CD4-positive, alpha-beta T cell (primary cell): ENCODE results near the gene PRDM16. TPM values are rescaled to one million over a fixed set of nuclear protein-coding genes. Genes with fewer than 3 reads are reported as not detected.

ENCODE experiments used
- ATAC-seq: fragments of 200-7000 bp; cut with Tn5 transposase; one replicate; pipeline ENCODE4 v1.10.0; 2022; ENCODE audit warnings: mild to moderate bottlenecking; ENCODE audit not compliant: poor library complexity
- CTCF ChIA-PET: fragments of 350-600 bp; sonication (Branson Sonifier 250); formaldehyde crosslinking; loops from one replicate; lab custom pipeline; 2021; ENCODE audit warnings: antibody characterized with exemption, inconsistent platforms; lab: Charles Lee
- POLR2A ChIA-PET: fragments of 350-600 bp; sonication (Branson Sonifier 250); formaldehyde crosslinking; loops from one replicate; lab custom pipeline; 2021; ENCODE audit warnings: antibody characterized with exemption, inconsistent platforms; lab: Charles Lee
- DNase-seq, 14 experiments: peaks; one replicate each; pipeline ENCODE4 v3.0.0-alpha.2; 2013 to 2020; ENCODE audit warnings: mixed read lengths in 2 of 14
- H3K27ac ChIP-seq, 2 donors: one replicate each; pipeline versions ENCODE4 v1.5.1 to v1.7.0; 2013; ENCODE audit warnings: low read length in 2 of 2, low read depth in 1 of 2, mild to moderate bottlenecking in 1 of 2
- H3K27me3 ChIP-seq, 2 experiments: 1 replicate in 1 of 2; 2 replicates in 1 of 2; pipeline versions ENCODE4 v1.6.1 to v1.7.0; 2013; ENCODE audit warnings: low read length in 2 of 2, control low read depth in 1 of 2, mild to moderate bottlenecking in 1 of 2, moderate library complexity in 1 of 2; ENCODE audit not compliant: insufficient read depth in 2 of 2, control insufficient read depth in 1 of 2
- H3K36me3 ChIP-seq: one replicate; pipeline ENCODE4 v1.6.1; 2013; ENCODE audit warnings: low read length, control low read depth; ENCODE audit not compliant: insufficient read depth
- H3K4me1 ChIP-seq: one replicate; pipeline ENCODE4 v1.6.1; 2013; ENCODE audit warnings: low read length, control low read depth; ENCODE audit not compliant: insufficient read depth
- H3K4me3 ChIP-seq: one replicate; pipeline ENCODE4 v1.5.1; 2013; ENCODE audit warnings: mild to moderate bottlenecking, low read length, moderate library complexity
- H3K9me3 ChIP-seq, 2 experiments: 1 replicate in 1 of 2; 2 replicates in 1 of 2; pipeline versions ENCODE4 v1.6.1 to v1.7.0; 2013; ENCODE audit warnings: low read length in 2 of 2, mild to moderate bottlenecking in 2 of 2, control low read depth in 1 of 2, moderate library complexity in 1 of 2; ENCODE audit not compliant: control insufficient read depth in 1 of 2, insufficient read depth in 1 of 2
- H3K27ac Mint-ChIP-seq: one replicate; pipeline ENCODE4 v1.8.0; 2020; ENCODE audit warnings: mixed read lengths
- H3K27me3 Mint-ChIP-seq: one replicate; pipeline ENCODE4 v1.8.0; 2021; ENCODE audit warnings: mixed read lengths
- H3K36me3 Mint-ChIP-seq: one replicate; pipeline ENCODE4 v1.8.0; 2021; ENCODE audit warnings: low read depth, mixed read lengths
- H3K4me1 Mint-ChIP-seq: one replicate; pipeline ENCODE4 v1.8.0; 2021; ENCODE audit warnings: low read depth, mixed read lengths
- H3K4me3 Mint-ChIP-seq: one replicate; pipeline ENCODE4 v1.8.0; 2020; ENCODE audit warnings: mild to moderate bottlenecking, mixed read lengths
- H3K9me3 Mint-ChIP-seq: one replicate; pipeline ENCODE4 v1.8.0; 2020; ENCODE audit warnings: mixed read lengths
- CTCF ChIP-seq: fragments of 200-600 bp; IDR thresholded peaks from one replicate; pipeline ENCODE4 v1.8.0; 2022; ENCODE audit warnings: antibody characterized with exemption, mild to moderate bottlenecking
- intact Hi-C, 2 experiments: fragments of 100-400 bp; cut with DNase I in 1 of 2; cut with micrococcal nuclease in 1 of 2; formaldehyde crosslinking; loops; one replicate each; pipeline versions ENCODE4 v1.15.1 to v1.9.0; 2023 to 2025; cut with DNase I, micrococcal nuclease
- total RNA-seq, 174 experiments: library from RNA in 2 of 174; stranded (reverse) in 2 of 174; gene quantifications; one replicate each; pipeline ENCODE4 v1.2.3 and lab custom pipeline; 2021 to 2026

PRDM16 gene
- total RNA-seq, 2 experiments from 2014 or later, result not detected

- Mint-ChIP-seq H3K4me1 (no peaks in the 10 kb centered on the region), H3K9me3 (no peaks in the 10 kb centered on the region), H3K36me3 (no peaks in the 10 kb centered on the region), H3K27me3 (no peaks in the 10 kb centered on the region), H3K4me3 (no peak overlapping the region), H3K27ac (no peak overlapping the region)
- no peaks in the 10 kb centered on the region for H3K36me3 ChIP-seq
- intact Hi-C loops, result no loop called here
- no peak overlapping the region for H3K4me3 ChIP-seq
- ATAC-seq (no peak), DNase-seq (no peak)
- peaks cover 0 to 15% of the 10 kb centered on the region in 2 experiments for H3K9me3 ChIP-seq
- ChIA-PET CTCF (no interaction called here), POLR2A (no interaction called here)
- H3K27ac ChIP-seq, result no peak overlapping the region
- no peaks in the 10 kb centered on the region for H3K27me3 ChIP-seq
- TF ChIP-seq CTCF, result no peak
- no peaks in the 10 kb centered on the region for H3K4me1 ChIP-seq
These were observed 339.8 kb downstream of the PRDM16 start for GRCh38 chr1:3408751-3409266.

- Histone ChIP-seq H3K9me3 (peaks cover 0 to 21% of the 10 kb centered on the region in 2 experiments), H3K4me3 (no peak overlapping the region), H3K27ac (no peak overlapping the region), H3K36me3 (no peaks in the 10 kb centered on the region), H3K4me1 (no peaks in the 10 kb centered on the region), H3K27me3 (no peaks in the 10 kb centered on the region)
- ATAC-seq (no peak), DNase-seq (no peak)
- POLR2A ChIA-PET, result no interaction called here
- no peak for TF ChIP-seq CTCF
- intact Hi-C loops, result no loop called here
- Mint-ChIP-seq H3K27me3 (no peaks in the 10 kb centered on the region), H3K4me3 (no peak overlapping the region), H3K27ac (no peak overlapping the region), H3K4me1 (no peaks in the 10 kb centered on the region), H3K36me3 (no peaks in the 10 kb centered on the region), H3K9me3 (no peaks in the 10 kb centered on the region)
- CTCF ChIA-PET, result no interaction called here
These were observed 340.6 kb downstream of the PRDM16 start for GRCh38 chr1:3409366-3410141.

- no peak for TF ChIP-seq CTCF
- H3K27me3 ChIP-seq, result no peaks in the 10 kb centered on the region
- no peak overlapping the region for H3K27ac ChIP-seq
- no peak overlapping the region for H3K4me3 ChIP-seq
- DNase-seq (no peak), ATAC-seq (no peak)
- Mint-ChIP-seq H3K4me1 (no peaks in the 10 kb centered on the region), H3K27me3 (no peaks in the 10 kb centered on the region), H3K4me3 (no peak overlapping the region), H3K27ac (no peak overlapping the region), H3K9me3 (no peaks in the 10 kb centered on the region), H3K36me3 (no peaks in the 10 kb centered on the region)
- H3K36me3 ChIP-seq, result no peaks in the 10 kb centered on the region
- POLR2A ChIA-PET, result no interaction called here
- intact Hi-C loops, result no loop called here
- H3K4me1 ChIP-seq, result no peaks in the 10 kb centered on the region
- CTCF ChIA-PET, result no interaction called here
- H3K9me3 ChIP-seq, result peaks cover 0 to 28% of the 10 kb centered on the region in 2 experiments
These were observed 341.3 kb downstream of the PRDM16 start for GRCh38 chr1:3410142-3410925.
